ENCODE data around the gene CYB561D1.

Gene CYB561D1

GRCh38 chr1:109521002-109521951 is 27.4 kb downstream of the CYB561D1 start:
- DNase-seq (ENCODE audit: low read depth), result no peak
- no peak for TF ChIP-seq CTCF (IDR thresholded peaks at IDR 0.05; ENCODE audit: low read length, missing control alignments)
- H3K4me3 ChIP-seq (replicated peaks; ENCODE audit: low read depth, low read length), result no peak overlapping the region

- H3K4me3 ChIP-seq (replicated peaks; ENCODE audit: low read depth, low read length), result no peak overlapping the region
- no peak for DNase-seq (ENCODE audit: low read depth)
- TF ChIP-seq CTCF (IDR thresholded peaks at IDR 0.05; ENCODE audit: low read length, missing control alignments), result no peak
Observed at GRCh38 chr1:109522026-109522425, 28.1 kb downstream of the CYB561D1 start.

GRCh38 chr1:109523706-109524105 is 29.8 kb downstream of the CYB561D1 start:
- DNase-seq (ENCODE audit: low read depth), result no peak
- TF ChIP-seq CTCF (IDR thresholded peaks at IDR 0.05; ENCODE audit: low read length, missing control alignments), result no peak
- H3K4me3 ChIP-seq (replicated peaks; ENCODE audit: low read depth, low read length), result no peak overlapping the region

GRCh38 chr1:109527098-109527811 is 33.4 kb downstream of the CYB561D1 start:
- no peak overlapping the region for H3K4me3 ChIP-seq (replicated peaks; ENCODE audit: low read depth, low read length)
- no peak for TF ChIP-seq CTCF (IDR thresholded peaks at IDR 0.05; ENCODE audit: low read length, missing control alignments)
- no peak for DNase-seq (ENCODE audit: low read depth)

GRCh38 chr1:109527846-109528695 is 34.2 kb downstream of the CYB561D1 start:
- no peak overlapping the region for H3K4me3 ChIP-seq (replicated peaks; ENCODE audit: low read depth, low read length)
- DNase-seq (ENCODE audit: low read depth), result no peak
- no peak for TF ChIP-seq CTCF (IDR thresholded peaks at IDR 0.05; ENCODE audit: low read length, missing control alignments)

GRCh38 chr1:109528712-109529111 is 34.8 kb downstream of the CYB561D1 start:
- no peak for DNase-seq (ENCODE audit: low read depth)
- H3K4me3 ChIP-seq (replicated peaks; ENCODE audit: low read depth, low read length), result no peak overlapping the region
- TF ChIP-seq CTCF (IDR thresholded peaks at IDR 0.05; ENCODE audit: low read length, missing control alignments), result no peak

All from fibroblast of pulmonary artery (primary cell).